ENCODE data around the gene RGMA.

GRCh38 chr15:93091465-93091864 is 2.5 kb upstream of the RGMA start:
- TF ChIP-seq CTCF (IDR thresholded peaks at IDR 0.05; ENCODE audit: extremely low read depth in 1 of 2, insufficient read depth in 1 of 2, low read depth in 1 of 2, low read length in 2 of 2) (no peak), MYC (IDR thresholded peaks at IDR 0.05; ENCODE audit: low read depth, low read length) (no peak), POLR2A (IDR thresholded peaks at IDR 0.05; ENCODE audit: low read depth, low read length) (no peak), EZH2 (IDR thresholded peaks at IDR 0.05; ENCODE audit: borderline replicate concordance, low read depth, low read length, severe bottlenecking) (no peak), POLR2AphosphoS5 (IDR thresholded peaks at IDR 0.05; ENCODE audit: insufficient read depth, low read depth, low read length) (no peak), JUN (IDR thresholded peaks at IDR 0.05; ENCODE audit: borderline replicate concordance, insufficient read depth, insufficient read length, low read depth) (no peak), MAX (IDR thresholded peaks at IDR 0.05; ENCODE audit: insufficient read depth, insufficient read length) (no peak), FOS (IDR thresholded peaks at IDR 0.05; ENCODE audit: borderline replicate concordance, insufficient read depth, low read length) (no peak), GATA2 (IDR thresholded peaks at IDR 0.05; ENCODE audit: insufficient read depth, insufficient read length, low read depth, low read length) (no peak)
